Thoracic aorta (tissue), 2 donors: ENCODE results near the gene IL23R. TPM values are rescaled to one million over a fixed set of nuclear protein-coding genes. Genes with fewer than 3 reads are reported as not detected.

ENCODE experiments used
- ATAC-seq: fragments of 150-250 bp; one replicate; pipeline ENCODE4 v1.8.0; 2017; ENCODE audit warnings: low read depth; ENCODE audit not compliant: insufficient number of reproducible peaks, low FRiP score
- DNase-seq: peaks from one replicate; pipeline ENCODE4 v3.0.0-alpha.2; 2020; ENCODE audit warnings: low spot score
- H3K27ac ChIP-seq, 2 donors: fragments of 200-600 bp; sonication (generic); 1 replicate in 1 of 2; 2 replicates in 1 of 2; pipeline ENCODE4 v1.5.1; 2016; ENCODE audit warnings: mild to moderate bottlenecking in 2 of 2, moderate library complexity in 2 of 2
- H3K27me3 ChIP-seq: fragments of 200-600 bp; sonication (generic); replicated peaks from 2 replicates; pipeline ENCODE4 v1.6.0; 2016; ENCODE audit warnings: mild to moderate bottlenecking; ENCODE audit not compliant: insufficient read depth
- H3K36me3 ChIP-seq: fragments of 200-600 bp; sonication (generic); one replicate; pipeline ENCODE4 v1.5.1; 2016
- H3K4me1 ChIP-seq, 2 donors: fragments of 200-600 bp; sonication (generic); 1 replicate in 1 of 2; 2 replicates in 1 of 2; pipeline versions ENCODE4 v1.5.1 to v1.6.0; 2016; ENCODE audit warnings: low read depth in 2 of 2, mild to moderate bottlenecking in 1 of 2; ENCODE audit not compliant: control insufficient read depth in 1 of 2
- H3K4me3 ChIP-seq: fragments of 200-600 bp; sonication (generic); 2 replicates; pipeline ENCODE4 v1.5.1; 2016; ENCODE audit warnings: mild to moderate bottlenecking
- H3K9me3 ChIP-seq: fragments of 200-600 bp; sonication (generic); 2 replicates; pipeline ENCODE4 v1.5.1; 2016
- total RNA-seq, 2 donors: library from RNA; depleted of rRNA; stranded (reverse); fragments of >200 nt; gene quantifications; one replicate each; pipeline versions ENCODE4 v1.1.0 to v1.2.3, GENCODE V29; 2016
- TF ChIP-seq, protein P1 (sequence below): fragments of 200-600 bp; sonication (generic); IDR thresholded peaks from one replicate; pipeline ENCODE4 v1.5.1; 2019; ENCODE audit warnings: antibody characterized with exemption

Gene IL23R
- total RNA-seq, 2 donors from 2014 or later = not detected

DNA sequence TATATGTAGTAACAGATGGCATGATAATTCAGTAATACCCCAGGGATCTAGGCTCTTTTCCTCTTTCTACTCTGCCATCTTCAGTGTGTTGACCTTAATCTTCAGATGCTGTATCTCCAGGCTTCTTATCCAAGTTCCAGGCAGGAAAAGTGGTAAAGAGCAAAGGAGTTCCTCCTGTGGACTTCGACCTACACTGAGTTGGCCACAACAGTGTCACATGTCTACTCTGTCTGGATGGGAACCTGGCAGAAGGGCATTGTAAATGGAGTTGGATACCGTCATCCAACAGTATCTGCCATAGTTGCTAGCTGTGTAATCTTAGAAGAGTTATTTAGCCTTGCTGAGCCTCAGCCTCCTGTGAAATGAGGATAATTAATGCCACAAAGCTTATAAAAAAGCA lies 21.9 kb downstream of the IL23R start:
- Histone ChIP-seq H3K36me3 (no peaks in the 10 kb centered on the region), H3K27me3 (no peaks in the 10 kb centered on the region), H3K27ac (no peak overlapping the region), H3K4me3 (no peak overlapping the region), H3K4me1 (no peaks in the 10 kb centered on the region), H3K9me3 (no peaks in the 10 kb centered on the region)
- ATAC-seq (no peak), DNase-seq (no peak)
- TF ChIP-seq, protein P1, sequence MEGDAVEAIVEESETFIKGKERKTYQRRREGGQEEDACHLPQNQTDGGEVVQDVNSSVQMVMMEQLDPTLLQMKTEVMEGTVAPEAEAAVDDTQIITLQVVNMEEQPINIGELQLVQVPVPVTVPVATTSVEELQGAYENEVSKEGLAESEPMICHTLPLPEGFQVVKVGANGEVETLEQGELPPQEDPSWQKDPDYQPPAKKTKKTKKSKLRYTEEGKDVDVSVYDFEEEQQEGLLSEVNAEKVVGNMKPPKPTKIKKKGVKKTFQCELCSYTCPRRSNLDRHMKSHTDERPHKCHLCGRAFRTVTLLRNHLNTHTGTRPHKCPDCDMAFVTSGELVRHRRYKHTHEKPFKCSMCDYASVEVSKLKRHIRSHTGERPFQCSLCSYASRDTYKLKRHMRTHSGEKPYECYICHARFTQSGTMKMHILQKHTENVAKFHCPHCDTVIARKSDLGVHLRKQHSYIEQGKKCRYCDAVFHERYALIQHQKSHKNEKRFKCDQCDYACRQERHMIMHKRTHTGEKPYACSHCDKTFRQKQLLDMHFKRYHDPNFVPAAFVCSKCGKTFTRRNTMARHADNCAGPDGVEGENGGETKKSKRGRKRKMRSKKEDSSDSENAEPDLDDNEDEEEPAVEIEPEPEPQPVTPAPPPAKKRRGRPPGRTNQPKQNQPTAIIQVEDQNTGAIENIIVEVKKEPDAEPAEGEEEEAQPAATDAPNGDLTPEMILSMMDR = no peak

DNA sequence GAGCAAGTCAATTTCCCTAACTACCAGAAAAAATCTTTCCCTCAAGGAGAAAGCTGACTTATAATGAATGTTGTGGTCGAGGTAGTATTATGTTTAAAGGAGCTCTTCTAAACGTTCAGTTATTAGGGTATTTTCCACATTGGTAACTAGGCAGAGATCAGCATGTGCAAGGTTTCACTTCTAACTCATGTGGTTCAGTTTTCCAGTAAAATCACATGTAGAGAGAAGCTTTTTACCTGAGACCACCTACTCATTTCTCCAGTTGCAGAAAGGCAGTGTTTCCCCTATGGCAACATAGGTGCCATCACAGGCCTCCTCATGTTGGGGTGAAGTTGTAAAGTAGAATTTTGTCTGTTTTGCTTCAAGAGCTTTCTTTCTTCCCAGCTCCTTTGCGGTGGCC lies 23.7 kb downstream of the IL23R start:
- TF ChIP-seq, protein P1 = no peak
- H3K9me3 ChIP-seq = no peaks in the 10 kb centered on the region
- no peaks in the 10 kb centered on the region for H3K4me1 ChIP-seq
- H3K36me3 ChIP-seq = no peaks in the 10 kb centered on the region
- no peak overlapping the region for H3K4me3 ChIP-seq
- no peak for ATAC-seq
- no peaks in the 10 kb centered on the region for H3K27me3 ChIP-seq
- DNase-seq = no peak
- no peak overlapping the region for H3K27ac ChIP-seq

DNA sequence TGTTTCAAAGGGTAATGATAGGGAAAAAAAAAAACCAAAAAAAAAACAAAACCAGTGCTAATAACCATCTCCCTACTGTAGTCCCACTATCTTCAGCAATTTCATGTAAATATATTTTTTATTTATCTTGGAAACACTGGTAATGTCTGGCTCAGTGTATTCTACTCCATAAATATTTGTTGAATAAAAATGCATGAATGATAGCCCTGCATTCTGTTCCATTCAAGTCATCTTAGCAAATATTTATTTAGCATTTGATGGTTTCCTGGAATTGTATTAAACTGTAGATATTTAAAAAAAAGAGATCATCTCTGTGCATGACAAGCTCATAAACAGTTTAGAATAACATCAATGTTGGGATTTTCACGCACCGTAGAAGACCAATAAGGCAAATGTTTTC lies 24.2 kb downstream of the IL23R start:
- TF ChIP-seq, protein P1 = no peak
- Histone ChIP-seq H3K36me3 (no peaks in the 10 kb centered on the region), H3K4me1 (no peaks in the 10 kb centered on the region), H3K9me3 (no peaks in the 10 kb centered on the region), H3K27ac (no peak overlapping the region), H3K27me3 (no peaks in the 10 kb centered on the region), H3K4me3 (no peak overlapping the region)
- no peak for ATAC-seq
- no peak for DNase-seq

DNA sequence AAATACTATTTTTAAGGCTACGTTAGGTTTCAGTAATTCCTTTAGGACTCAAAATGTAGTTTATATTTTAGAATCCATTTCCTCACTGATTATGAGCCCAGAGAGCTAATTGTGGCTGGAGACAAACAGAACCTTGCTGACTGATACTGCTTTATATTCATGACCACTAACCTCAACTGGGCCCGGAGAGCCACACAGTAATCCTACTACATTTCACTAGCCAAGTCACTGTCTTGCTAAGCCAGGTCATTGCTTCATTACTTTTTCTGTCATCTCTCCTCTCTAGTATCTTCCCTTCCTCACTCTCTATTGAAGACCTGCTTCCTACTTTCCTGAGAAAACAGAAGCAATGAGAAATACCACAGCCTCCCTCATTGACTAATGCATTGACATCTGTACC lies 24.7 kb downstream of the IL23R start:
- Histone ChIP-seq H3K4me1 (no peaks in the 10 kb centered on the region), H3K9me3 (no peaks in the 10 kb centered on the region), H3K27me3 (no peaks in the 10 kb centered on the region), H3K36me3 (no peaks in the 10 kb centered on the region), H3K27ac (no peak overlapping the region), H3K4me3 (no peak overlapping the region)
- ATAC-seq = no peak
- DNase-seq = no peak
- TF ChIP-seq, protein P1 = no peak

DNA sequence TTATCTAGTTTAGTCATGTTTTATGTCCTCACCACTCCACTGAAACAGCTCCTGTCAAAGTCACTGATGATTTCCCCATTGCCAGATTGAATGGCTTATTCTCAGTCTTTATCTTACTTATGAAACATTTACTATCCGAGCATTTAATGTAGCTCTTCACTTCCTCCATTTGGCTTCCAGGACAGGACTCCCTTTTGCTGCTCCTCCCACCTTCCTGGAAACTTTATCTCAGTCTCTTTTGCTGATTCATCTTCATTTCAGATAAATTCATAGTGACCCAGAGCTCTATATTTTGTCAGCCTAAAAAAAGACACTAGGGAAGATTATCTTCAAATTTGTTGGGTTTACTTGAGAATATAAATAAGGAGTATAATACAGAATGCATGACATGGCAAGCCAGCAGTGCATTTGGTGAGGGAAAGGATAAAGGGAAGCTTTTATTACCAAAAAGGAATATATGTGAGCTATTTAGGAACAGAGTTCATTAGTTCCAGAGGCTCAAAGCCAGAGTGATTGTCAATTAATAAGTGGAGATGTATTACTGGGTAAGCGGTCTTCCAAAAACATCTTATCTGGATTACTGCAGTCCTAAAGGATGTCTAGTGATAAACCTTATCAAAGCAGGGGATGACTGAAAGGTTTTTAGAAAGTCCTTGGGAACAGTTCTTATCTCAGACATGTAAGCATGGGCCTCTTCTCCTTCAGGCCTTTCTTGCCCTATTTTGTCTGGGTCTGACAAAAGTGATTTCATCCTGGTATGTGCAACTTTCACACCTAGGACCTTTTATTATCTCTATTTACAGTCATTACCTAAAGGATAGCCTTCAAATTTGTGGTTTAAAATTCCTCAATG lies 25.6 kb downstream of the IL23R start:
- H3K4me3 ChIP-seq = no peak overlapping the region
- ATAC-seq (no peak), DNase-seq (no peak)
- no peaks in the 10 kb centered on the region for H3K9me3 ChIP-seq
- H3K4me1 ChIP-seq = no peaks in the 10 kb centered on the region
- no peaks in the 10 kb centered on the region for H3K36me3 ChIP-seq
- H3K27me3 ChIP-seq = no peaks in the 10 kb centered on the region
- no peak overlapping the region for H3K27ac ChIP-seq
- TF ChIP-seq, protein P1 = no peak
